Fibroblast of skin of abdomen (primary cell): Measurements from ENCODE around the gene PACC1.
"Not testable (repeated sequence)": the region's sequence is repeated elsewhere in the genome, so short reads cannot be mapped to it uniquely, and the experiment has no call there.

Experiments used
- DNase-seq: peaks from one replicate; pipeline ENCODE4 v3.0.0-alpha.2; 2013

PACC1 gene

GRCh38 chr1:212326541-212326940, 88.1 kb downstream of the PACC1 start:
- DNase-seq: no peak

- DNase-seq: no peak
These were observed 91.6 kb downstream of the PACC1 start for GRCh38 chr1:212323066-212323465.

- DNase-seq: not testable (repeated sequence)
These were observed 93.7 kb downstream of the PACC1 start for GRCh38 chr1:212321031-212321430.

- DNase-seq: no peak
These were observed 96.8 kb downstream of the PACC1 start for GRCh38 chr1:212317916-212318315.

GRCh38 chr1:212315907-212316306, 98.8 kb downstream of the PACC1 start:
- peak; percentile 33 for DNase-seq

GRCh38 chr1:212315184-212315583, 99.5 kb downstream of the PACC1 start:
- DNase-seq: no peak
